Ishikawa (cell line): ENCODE measurements around the gene HOXA6.

ENCODE experiments used
- CEBPB ChIP-seq: IDR thresholded peaks from 2 replicates; pipeline ENCODE4 v1.6.1; 2012
- CREB1 ChIP-seq: IDR thresholded peaks from 2 replicates; pipeline ENCODE4 v1.6.1; 2012; ENCODE audit warnings: low read depth
- EGR1 ChIP-seq: IDR thresholded peaks from 2 replicates; pipeline ENCODE4 v1.6.1; 2012
- EP300 ChIP-seq: IDR thresholded peaks from 2 replicates; pipeline ENCODE4 v1.6.1; 2012; ENCODE audit warnings: borderline replicate concordance
- FOXM1 ChIP-seq: IDR thresholded peaks from 2 replicates; pipeline ENCODE4 v1.6.1; 2012; ENCODE audit warnings: low read depth, borderline replicate concordance
- MAX ChIP-seq: IDR thresholded peaks from 2 replicates; pipeline ENCODE4 v1.6.1; 2012
- NFIC ChIP-seq: IDR thresholded peaks from 2 replicates; pipeline ENCODE4 v1.6.1; 2012
- RAD21 ChIP-seq: IDR thresholded peaks from 2 replicates; pipeline ENCODE4 v1.6.1; 2012; ENCODE audit warnings: low read depth
- TAF1 ChIP-seq: IDR thresholded peaks from 2 replicates; pipeline ENCODE4 v1.6.1; 2012; ENCODE audit warnings: low read depth, mild to moderate bottlenecking
- TCF12 ChIP-seq: IDR thresholded peaks from 2 replicates; pipeline ENCODE4 v1.6.1; 2012; ENCODE audit warnings: low read depth
- TEAD4 ChIP-seq: IDR thresholded peaks from 2 replicates; pipeline ENCODE4 v1.6.1; 2012
- YY1 ChIP-seq: IDR thresholded peaks from 2 replicates; pipeline ENCODE4 v1.6.1; 2012; ENCODE audit warnings: low read depth
- ZBTB7A ChIP-seq: IDR thresholded peaks from 2 replicates; pipeline ENCODE4 v1.6.1; 2012; ENCODE audit warnings: low read depth
- TF ChIP-seq, protein P1 (sequence below): IDR thresholded peaks from 2 replicates; pipeline ENCODE4 v1.6.1; 2012
- TF ChIP-seq, protein P2 (sequence below): IDR thresholded peaks from 2 replicates; pipeline ENCODE4 v1.6.1; 2012; ENCODE audit warnings: low read depth, mild to moderate bottlenecking

Gene HOXA6

DNA sequence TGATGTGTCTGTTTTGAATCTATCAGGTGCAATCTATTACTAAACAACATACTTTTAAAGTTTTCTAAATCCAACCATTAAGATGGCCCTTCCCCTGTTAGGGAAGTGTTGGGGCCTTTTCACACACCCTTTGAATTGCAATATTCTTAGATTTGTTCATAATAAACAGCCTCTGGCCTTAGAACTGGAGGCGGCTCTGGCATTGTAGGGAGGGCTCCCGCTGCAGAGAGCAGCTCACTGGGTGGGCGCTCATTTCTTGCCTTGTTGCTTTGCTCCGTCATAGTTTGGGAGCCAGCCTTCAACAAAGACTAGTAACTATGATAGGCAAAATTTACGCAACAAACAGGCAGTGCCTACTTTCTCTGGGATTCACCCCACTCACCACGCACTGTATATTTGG lies 30.8 kb upstream of the HOXA6 start:
- no peak for TF ChIP-seq ZBTB7A
- TF ChIP-seq TCF12 = no peak
- TF ChIP-seq CEBPB = no peak
- no peak for TF ChIP-seq TAF1
- TF ChIP-seq, protein P1, sequence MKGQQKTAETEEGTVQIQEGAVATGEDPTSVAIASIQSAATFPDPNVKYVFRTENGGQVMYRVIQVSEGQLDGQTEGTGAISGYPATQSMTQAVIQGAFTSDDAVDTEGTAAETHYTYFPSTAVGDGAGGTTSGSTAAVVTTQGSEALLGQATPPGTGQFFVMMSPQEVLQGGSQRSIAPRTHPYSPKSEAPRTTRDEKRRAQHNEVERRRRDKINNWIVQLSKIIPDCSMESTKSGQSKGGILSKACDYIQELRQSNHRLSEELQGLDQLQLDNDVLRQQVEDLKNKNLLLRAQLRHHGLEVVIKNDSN = no peak
- no peak for TF ChIP-seq FOXM1
- TF ChIP-seq CREB1 = no peak
- no peak for TF ChIP-seq RAD21
- no peak for TF ChIP-seq TEAD4
- no peak for TF ChIP-seq EGR1
- no peak for TF ChIP-seq EP300
- no peak for TF ChIP-seq MAX
- no peak for TF ChIP-seq YY1
- no peak for TF ChIP-seq NFIC
- TF ChIP-seq, protein P2, sequence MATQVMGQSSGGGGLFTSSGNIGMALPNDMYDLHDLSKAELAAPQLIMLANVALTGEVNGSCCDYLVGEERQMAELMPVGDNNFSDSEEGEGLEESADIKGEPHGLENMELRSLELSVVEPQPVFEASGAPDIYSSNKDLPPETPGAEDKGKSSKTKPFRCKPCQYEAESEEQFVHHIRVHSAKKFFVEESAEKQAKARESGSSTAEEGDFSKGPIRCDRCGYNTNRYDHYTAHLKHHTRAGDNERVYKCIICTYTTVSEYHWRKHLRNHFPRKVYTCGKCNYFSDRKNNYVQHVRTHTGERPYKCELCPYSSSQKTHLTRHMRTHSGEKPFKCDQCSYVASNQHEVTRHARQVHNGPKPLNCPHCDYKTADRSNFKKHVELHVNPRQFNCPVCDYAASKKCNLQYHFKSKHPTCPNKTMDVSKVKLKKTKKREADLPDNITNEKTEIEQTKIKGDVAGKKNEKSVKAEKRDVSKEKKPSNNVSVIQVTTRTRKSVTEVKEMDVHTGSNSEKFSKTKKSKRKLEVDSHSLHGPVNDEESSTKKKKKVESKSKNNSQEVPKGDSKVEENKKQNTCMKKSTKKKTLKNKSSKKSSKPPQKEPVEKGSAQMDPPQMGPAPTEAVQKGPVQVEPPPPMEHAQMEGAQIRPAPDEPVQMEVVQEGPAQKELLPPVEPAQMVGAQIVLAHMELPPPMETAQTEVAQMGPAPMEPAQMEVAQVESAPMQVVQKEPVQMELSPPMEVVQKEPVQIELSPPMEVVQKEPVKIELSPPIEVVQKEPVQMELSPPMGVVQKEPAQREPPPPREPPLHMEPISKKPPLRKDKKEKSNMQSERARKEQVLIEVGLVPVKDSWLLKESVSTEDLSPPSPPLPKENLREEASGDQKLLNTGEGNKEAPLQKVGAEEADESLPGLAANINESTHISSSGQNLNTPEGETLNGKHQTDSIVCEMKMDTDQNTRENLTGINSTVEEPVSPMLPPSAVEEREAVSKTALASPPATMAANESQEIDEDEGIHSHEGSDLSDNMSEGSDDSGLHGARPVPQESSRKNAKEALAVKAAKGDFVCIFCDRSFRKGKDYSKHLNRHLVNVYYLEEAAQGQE = no peak

DNA sequence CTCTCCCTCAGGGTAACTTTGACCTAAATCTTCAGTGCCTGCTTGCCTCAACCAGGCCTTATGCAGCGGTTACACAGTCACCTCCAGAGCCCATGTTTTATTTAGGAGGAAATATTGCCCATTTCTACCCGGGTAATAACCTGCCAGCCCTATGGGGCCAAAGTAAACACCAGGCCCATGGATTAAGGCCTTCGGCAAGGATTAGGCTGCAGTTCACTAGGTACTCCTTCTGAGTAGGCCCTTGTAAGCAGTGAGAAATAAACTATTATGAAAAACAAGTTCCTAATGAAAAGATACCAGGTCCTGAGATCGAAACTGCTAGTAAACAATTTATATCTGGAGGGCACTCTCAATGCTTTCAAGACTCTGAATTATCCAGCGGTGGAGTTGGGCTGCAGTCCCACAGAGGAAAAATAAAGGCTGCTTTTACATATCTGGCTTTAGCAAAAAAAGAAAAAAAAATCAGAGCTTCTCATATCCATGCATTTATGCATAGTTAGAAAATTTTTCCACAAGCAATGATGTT lies 30.3 kb upstream of the HOXA6 start:
- TF ChIP-seq RAD21 (no peak), CREB1 (no peak), EGR1 (no peak), TCF12 (no peak), TEAD4 (no peak), ZBTB7A (no peak)
- TF ChIP-seq, protein P2 = no peak

- TF ChIP-seq MAX = no peak
- no peak for TF ChIP-seq RAD21
- TF ChIP-seq FOXM1 = no peak
- no peak for TF ChIP-seq NFIC
- no peak for TF ChIP-seq TEAD4
- TF ChIP-seq, protein P1 = no peak
- no peak for TF ChIP-seq TCF12
- no peak for TF ChIP-seq EP300
- TF ChIP-seq YY1 = no peak
- no peak for TF ChIP-seq EGR1
- no peak for TF ChIP-seq ZBTB7A
- TF ChIP-seq CEBPB = no peak
- TF ChIP-seq CREB1 = no peak
- TF ChIP-seq TAF1 = no peak
- TF ChIP-seq, protein P2 = no peak
Observed at GRCh38 chr7:27176962-27177794, 29.6 kb upstream of the HOXA6 start.

DNA sequence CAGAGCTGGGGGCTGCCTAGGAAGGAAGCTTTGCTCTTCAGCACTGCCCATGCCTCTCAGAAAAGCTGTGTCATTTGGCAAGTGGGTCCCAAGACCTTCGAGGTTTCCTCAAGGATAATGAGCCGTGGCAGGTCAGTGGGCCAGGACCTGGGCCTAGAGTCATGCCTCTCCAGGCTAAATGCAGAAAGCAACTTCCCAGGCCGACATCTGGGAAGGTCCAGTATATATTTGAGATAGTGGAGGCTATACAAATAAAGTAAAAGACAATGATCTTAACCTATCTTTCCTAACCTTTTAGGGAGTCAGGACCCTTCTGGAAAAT lies 28.9 kb upstream of the HOXA6 start:
- TF ChIP-seq EP300 (no peak), TAF1 (no peak), CEBPB (no peak)
- TF ChIP-seq, protein P1 = no peak
